Forelimb muscle (tissue), 1 donor: ENCODE data around the gene HDAC9. TPM values are rescaled to one million over a fixed set of nuclear protein-coding genes. Genes with fewer than 3 reads are reported as not detected.

Experiments
- DNase-seq: peaks from one replicate; pipeline ENCODE4 v3.0.0-alpha.2; 2013; ENCODE audit warnings: low read depth
- polyA plus RNA-seq: library from polyadenylated mRNA; unstranded; fragments of 120-200 nt; gene quantifications from one replicate; pipeline ENCODE4 v1.2.1, GENCODE V29; 2013; ENCODE audit not compliant: insufficient read length

The HDAC9 gene
- polyA plus RNA-seq, 1 donor, result 18.6 TPM

DNA sequence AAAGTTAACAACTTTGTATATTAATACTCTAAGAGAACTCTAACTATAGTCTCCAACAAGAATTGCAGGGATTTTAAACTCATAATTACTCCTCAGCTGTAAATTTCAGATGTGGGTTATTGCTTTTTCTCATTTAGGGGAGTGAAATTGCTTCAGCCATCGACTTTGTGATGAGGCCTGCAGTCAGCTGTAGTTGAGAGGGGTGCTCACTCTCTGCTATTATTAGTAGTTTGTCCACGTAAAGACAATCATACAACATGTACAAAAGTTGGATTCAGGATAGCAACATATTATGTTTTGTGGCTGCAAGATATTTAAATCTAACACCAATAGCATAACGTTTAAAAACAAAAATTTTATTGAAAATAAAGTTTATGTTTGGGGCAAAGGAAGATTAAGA lies 28.7 kb downstream of the HDAC9 start:
- DNase-seq, result no peak

DNA sequence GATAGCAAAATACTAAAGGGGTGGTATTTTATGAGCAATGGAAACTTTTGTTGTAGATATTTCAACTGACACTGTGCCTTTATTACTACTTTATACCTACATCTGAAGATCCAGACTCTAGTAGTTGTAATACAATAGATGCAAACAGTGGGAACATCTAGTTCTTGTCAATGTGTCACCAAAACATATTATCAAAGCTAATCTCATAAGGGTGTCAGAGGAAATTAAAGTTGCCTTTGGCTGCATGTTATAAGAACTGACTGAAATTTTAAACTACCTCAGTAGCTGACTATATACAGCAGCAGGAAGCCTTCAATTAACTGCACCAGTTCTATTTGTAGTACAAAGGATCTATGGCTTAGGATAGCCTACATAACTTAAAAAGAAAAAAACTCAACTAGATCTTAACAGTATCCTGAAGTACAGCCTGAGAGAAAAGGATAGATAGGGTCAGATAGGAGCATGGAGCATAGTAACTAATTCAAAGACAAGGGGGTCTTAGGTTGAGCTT lies 30.9 kb downstream of the HDAC9 start:
- DNase-seq, result no peak

DNA sequence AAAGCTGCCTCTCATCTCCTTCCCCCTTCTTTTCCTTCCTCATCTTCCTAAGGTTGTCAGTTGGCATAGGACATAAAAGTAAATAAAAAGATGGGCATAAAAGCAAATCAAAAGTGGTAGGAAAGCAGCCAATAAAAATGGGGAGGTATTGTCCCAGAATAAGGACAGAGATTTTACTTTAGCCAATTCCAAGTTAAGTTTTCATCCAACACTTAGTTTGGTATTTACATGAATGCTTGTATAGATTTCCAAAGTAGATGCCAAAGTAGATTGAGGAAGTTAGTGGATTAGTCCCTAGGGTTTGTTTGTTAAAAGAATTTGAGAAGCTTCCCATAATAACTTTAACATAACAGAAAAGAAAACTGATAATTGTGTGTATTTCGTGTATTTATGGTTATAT lies 33.7 kb downstream of the HDAC9 start:
- no peak for DNase-seq

DNA sequence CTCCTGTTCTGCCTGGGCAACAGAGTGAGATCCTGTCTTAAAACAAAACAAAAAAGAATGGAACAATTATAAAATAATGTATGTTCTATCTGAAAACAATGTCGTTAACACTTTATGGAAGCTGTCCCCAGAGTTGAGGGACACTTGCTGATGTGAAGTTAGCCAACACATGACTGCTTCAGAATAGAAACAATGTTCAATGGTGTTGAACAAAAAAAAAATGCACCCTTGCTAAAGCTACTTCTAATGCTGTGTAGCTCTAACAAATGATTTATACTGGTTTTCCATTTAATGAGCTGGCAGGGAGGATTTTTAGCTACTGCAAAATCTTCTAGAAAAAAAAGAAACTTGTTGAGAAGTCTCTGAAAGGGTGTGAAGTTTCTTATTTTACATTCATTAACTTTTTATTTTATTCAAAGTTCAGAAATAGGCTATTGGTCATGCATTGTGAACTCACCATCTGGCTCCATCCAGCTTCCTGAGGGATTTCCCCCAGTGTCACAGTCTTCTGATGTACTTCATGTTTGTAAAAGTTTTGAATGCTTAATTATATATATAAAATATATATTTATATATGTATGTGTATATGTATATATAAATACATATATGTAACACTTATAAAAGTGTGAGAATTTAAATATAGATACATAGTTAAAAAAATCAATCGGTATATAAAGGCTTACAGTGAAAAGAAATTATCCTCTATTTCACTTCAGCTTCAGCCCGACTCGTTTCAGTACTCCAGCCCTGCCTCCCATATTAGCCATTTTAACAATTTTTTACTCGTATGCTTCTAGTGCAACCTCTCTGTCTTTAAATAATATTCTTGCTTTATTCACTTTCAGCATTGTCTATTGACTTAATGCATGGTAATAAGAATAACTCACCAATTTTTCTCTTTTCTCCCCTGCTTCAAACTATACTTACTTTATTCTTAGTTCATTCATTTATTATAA lies 35.0 kb downstream of the HDAC9 start:
- no peak for DNase-seq

DNA sequence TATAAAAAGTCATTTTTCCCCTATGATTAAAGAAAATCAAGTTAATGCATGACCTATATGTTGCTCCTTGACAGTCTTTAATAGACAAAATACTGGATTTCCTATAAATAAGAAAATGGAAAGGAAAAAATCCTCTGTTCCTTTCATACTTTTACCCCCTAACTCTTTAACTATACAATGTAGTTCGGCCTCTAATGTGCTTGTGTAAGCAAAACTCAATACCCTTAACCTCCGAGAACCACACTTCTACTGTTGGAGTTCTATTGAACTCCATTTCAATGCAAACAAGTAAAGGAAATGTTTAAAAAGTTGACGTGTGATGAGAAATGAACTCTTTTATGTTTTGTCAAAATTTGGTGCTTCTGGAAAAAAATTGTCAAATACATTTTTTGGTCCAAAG lies 36.0 kb downstream of the HDAC9 start:
- DNase-seq, result no peak

DNA sequence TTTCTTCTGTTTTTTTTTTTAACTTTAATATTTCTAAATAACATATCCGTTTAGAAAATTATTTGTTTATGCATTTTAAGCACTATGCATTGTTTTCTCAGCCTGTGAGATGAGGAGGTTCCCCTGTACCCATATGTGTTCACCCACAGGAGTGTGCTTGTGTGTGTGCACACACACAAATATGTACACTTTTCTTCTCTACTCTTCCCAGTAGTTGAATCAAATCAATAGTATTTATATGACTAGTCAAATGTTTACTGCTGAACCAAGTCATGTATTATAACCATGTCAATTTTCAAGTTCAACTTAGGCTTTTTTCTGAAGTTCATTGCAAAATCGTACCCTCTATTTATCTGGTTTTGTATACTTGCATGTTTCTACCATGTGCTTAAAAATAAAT lies 37.3 kb downstream of the HDAC9 start:
- DNase-seq, result no peak

DNA sequence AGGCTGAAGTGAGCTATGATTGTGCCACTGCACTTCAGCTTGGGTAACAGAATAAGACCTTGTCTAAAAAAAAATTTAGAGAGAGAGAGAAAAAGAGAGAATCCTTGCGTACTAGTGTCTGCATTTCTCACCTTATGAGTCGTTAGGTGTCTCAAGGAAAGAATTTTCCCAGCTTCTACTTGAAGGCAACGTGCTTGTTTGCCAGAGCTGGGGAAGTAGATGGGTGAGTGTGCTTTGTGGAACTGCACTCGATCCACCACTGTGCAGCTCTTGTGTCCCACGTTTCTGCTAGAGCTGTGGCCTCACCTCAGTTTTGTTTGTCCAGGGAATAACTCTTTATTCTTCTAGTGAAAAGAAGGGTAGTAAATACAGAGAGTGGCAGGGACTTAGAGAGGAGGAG lies 38.9 kb downstream of the HDAC9 start:
- DNase-seq, result no peak

DNA sequence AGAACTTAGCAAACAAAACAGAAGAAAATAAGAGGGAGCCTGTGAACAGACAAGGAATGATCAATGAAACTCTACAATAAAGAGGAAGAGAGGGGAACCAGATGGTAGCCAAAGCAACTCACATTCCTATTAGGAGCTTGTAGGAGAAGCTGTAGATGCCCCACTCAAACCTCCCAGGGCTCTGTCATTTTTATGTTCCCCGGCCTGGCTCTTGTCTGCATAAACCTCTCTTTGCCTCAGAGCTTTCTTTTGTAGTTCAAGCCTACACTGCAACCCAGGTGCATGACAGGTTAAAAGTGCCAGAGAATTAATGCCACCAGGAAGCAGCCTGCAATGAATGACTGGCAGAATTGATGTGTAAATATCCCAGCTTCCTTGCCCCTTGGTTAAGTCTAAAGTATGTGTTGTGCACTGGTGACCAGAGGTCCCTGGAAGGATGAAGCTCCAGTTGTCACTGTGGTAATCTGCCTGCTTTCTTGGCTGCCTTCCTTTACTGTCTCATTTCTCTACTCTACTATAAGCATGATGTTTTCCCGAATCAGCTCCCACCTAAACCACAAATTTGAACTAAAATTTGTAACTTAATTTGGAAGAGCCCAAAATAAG lies 40.4 kb downstream of the HDAC9 start:
- DNase-seq, result no peak

DNA sequence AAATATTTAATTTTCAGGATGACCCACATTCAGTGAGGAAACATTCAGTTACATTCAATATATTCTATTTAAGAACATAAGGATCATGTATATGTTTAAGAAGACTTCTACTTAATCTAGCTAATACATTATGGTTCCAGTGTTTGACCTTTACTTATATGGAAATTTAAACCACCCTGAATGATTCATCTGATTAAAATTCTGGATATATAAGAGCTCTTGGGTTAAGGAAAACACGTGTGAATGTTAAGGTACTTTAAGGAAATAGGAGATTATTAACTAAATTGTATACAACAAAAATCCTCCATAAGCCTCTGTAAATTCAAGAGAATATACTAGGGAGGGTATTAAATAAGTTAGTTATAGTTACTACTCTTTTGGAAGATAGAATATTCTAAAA lies 40.9 kb downstream of the HDAC9 start:
- no peak for DNase-seq

DNA sequence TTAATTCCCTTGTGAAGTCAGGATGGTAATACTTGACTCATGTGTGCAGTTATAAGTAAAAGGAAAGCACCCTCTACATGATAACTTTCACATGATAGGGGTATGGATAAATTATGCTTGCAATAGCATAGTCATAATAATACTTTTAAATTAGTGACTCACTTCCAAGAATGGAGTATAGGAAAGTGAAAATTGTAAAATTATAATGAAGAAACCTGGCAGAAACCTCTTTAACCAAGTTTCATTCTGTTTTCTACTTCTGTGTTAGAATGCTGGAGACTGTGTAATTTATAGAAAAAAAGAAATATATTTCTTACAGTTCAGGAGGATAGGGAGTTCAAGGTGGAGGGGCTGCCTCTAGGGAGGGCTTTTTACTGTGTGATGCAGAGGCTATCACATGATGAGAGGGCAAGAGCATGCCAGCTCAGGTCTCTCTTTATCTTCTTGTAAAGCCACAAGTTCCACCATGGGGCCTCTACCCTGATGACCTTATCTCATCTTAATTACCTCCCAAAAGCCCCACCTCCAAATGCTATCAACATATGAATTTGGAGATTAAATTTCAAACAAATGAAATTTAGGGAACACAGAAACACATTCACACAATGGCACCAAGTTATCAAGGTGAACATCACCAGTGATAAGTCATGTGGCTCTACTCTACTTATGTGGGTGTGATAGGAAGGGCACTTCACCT lies 43.2 kb downstream of the HDAC9 start:
- DNase-seq, result no peak

DNA sequence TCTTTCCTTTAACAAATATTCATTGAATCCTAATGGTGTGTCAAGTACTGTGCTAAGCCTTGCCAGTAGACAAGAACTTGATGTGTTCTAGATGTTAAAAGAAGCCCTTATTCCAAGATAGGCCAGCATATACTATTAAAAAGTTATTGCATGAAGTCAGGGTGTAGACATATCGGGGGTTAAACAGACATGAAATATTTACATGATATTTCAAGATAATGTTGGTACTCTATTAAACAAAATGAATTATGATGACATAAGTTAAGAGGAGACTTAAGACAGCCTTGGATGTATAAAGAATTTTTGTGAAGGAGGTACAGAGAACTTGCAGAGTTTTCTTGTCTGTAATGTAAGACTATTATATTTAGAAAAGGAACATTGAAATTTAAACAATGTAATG lies 44.8 kb downstream of the HDAC9 start:
- no peak for DNase-seq

DNA sequence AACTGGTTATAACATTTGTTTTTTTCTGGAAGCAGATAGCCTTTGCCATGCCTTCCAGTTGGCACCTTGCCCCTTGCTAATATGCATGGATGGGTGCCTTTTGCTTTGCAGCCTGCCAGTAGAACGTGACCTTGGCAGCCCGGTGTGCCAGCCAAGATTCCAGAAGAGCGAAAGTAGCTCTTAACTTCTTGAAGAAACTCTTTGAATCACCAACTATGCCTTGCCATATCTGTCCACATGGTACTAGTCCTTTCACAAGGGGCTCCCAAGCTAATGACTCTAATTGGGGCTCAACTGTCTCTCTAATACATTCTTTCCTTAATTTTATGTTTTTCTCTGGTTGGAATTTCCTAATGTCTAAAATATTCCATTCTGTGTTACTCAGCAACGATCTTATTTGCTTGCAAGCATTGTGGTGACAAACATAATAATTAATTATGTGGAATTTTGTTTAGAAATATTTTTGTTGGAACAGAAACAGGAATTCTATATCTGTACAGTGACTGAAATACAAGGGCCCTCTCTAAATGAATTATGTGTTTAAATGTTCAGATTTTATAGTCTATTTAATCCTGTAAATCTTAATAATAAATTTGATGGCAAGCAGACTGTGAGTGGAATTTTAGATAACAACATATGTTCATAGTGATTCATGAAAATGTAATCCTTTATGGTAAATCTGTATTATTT lies 45.8 kb downstream of the HDAC9 start:
- no peak for DNase-seq

DNA sequence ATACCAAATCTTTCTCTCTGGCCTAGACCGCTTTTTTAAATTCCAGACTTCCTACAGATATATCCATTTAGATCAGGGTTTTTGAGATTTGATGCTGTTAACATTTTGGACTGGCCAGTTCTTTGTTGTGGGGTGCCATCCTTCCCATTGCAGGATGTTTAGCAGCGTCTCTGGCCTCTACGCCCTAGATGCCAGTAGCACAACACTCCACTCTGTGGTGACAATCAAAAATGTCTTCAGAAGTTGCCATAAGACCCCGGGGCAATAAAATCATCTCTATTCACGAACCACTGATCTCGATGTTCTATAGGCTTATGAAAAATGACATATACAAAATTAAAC lies 46.3 kb downstream of the HDAC9 start:
- DNase-seq, result no peak

DNA sequence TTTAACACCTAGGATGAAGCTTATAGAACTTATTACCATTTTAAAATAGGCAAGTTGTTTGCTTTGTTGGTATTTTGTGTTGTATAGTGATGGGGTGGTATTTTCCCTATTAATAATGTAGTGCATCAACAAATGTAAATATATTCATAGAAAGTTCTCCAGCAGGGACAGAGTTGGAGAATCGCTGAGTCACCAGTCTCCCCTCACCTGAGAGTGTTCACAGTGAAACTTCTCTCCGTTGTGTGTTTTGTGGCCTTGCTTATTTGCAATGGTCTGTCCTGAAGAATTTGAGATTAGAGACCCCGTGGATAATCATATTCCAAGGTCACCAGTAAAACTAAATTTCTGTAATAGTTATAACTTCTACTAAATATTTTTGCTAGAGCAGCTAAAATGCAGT lies 51.0 kb downstream of the HDAC9 start:
- DNase-seq, result no peak

DNA sequence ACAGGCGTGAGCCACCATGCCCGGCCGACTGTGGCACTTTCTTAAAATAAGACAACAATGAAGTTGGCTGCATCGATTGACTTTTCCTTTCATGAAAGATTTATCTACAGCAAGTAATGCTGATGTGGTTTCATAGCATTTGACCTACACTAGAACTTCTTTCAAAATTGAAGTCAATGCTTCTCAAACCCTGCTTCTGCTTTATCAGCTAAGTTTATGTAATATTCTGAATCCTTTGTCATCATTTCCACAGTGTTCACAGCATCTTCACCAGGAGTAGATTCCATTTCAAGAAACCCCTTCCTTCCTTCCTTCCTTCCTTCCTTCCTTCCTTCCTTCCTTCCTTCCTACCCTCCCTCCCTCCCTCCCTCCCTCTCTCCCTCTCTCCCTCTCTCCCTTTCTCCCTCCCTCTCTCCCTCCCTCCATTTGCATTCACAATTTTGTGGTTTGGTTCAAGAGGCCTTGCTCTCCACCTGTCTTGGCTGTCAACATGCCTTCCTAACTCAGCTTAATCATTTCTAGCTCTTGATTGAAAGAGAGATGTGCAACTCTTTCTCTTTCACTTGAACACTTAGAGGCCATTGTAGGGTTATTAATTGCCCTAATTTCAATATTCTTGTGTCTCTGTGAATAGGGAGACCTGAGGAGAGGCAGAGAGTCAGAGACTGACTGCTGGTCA lies 52.1 kb downstream of the HDAC9 start:
- DNase-seq, result no peak

DNA sequence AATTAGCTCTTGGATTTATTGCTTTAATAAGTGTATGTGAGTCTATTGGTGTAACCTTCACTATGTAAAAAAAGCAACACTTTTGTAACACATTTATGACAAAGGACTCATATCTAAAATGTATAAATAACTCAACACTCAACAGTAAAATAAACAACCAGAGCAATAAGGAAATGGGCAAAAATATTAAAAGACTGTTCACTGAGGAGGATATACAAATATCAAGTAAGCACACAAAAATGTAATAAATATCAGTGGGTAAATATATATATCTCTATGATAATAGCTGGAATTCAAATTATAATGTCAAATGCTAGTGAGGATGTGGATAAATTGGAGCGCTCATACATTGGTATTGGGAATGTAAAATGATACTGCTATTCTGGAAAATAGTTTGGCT lies 53.0 kb downstream of the HDAC9 start:
- DNase-seq, result no peak

DNA sequence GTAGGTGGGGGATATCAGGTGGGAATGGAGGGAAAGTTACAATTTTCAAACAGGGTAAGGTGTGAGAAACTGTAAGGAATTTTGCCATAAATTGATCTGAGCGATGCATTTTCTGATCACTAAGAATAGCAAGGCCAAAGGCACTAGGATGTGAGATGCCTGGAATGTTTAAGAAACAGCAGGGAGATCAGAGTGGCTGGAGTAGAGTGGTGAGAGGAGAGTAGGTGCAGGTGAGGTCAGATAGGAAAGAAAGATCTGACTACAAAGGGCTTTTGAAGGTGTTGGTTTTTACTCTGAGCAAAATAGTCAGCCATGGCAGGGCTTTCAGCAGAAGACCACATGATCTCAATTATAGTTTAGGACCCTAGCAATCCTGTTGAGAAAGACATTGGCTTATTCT lies 55.0 kb downstream of the HDAC9 start:
- no peak for DNase-seq

DNA sequence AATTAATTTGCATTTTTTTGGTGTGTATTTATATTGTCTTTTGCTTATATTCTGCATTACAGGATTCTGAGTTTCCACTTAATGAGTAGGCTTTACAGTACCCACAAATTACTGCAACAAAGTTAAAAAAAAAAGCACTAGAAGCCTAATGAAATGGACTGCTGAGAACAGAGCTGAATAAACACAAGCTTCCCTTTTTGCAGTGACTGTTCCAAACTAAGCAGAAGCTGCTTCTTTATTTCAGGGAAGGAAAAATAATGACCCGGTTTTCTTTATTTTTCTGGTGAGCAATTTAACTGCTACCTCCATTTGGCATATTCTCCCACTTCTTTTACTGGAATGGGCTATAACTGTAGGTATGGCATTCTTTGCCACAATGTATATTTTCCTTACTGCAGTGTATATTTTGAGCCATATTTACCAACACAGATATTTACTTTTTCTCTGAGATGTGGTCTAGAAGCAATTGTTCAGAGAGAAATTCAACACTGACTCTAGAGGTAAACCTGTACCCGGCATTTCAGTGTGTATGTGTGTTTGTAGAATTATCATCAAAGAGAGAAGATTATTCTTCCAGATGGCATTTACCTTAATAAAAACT lies 56.9 kb downstream of the HDAC9 start:
- DNase-seq, result no peak

DNA sequence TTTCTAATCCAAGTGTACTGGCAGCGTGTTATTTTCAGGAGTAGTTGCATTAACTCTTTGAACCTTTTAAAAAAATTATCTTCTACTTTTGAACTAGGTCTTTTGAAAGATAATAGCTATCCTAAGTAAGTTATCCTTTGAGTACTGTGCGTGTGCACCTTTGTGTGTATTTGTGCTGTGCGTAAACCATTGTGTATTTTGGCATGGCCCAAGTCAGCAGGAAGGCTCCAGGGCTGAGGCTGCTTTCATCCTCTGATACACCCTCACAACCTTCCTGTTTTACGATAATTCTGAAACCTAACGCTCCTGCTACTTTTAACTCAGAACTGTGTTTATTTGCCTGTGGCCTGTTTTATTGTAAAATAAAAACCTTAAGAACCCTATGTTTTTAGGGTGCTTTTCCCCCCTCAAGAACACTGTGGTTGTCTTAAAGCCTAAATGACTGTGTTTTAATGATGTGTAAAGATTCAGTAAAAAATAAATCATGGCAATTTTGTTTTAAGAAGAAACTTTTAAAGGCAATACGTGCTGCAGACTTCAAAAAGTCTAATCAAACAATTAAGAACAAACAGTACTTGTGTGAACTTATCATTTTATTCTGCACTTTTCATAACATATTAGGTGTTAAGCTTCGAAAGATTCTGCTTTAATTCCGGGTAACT lies 57.5 kb downstream of the HDAC9 start:
- no peak for DNase-seq

DNA sequence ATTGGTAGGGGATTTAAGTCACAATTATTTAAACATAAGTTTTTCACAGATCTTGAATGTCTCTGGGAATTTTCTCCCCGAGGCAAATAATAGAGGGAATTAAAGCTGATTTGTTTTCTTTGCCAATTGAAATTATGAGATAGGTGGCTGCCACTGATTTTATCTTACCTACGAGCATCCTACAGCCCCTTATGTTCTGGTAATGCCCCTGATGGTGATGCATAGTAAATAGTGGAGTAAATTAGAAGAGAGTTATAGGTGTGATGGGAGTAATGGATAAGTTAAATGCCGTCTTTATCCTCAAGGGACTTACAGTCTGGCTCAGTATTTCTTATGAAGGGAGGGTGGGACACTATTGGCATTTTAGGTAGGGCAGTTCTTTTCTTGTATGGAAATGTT lies 58.1 kb downstream of the HDAC9 start:
- DNase-seq, result no peak

DNA sequence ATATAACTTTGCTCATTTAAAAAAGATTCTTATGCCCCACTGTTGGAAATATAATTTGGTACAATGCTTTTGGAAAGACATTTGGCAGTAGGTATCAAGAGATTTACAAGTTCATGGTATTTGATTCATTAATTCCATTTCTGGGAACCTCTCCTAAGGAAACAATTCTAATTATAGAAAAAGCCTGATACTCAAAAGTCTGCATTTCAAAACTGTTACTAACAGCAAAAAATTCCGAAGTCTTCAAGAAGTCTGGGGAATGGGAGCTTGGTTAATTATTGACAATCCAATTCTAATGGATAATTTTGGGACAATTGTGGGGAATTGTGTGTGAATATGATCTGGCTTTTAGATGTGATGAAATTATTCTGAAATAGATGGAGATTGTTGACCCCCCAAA lies 59.6 kb downstream of the HDAC9 start:
- DNase-seq, result no peak
